Measurements from ENCODE around the gene SHISA7. TPM values are rescaled to one million over a fixed set of nuclear protein-coding genes. Genes with fewer than 3 reads are reported as not detected.

SHISA7 gene
- total RNA-seq, 1 donor from 2014 or later = 0.10 TPM

DNA sequence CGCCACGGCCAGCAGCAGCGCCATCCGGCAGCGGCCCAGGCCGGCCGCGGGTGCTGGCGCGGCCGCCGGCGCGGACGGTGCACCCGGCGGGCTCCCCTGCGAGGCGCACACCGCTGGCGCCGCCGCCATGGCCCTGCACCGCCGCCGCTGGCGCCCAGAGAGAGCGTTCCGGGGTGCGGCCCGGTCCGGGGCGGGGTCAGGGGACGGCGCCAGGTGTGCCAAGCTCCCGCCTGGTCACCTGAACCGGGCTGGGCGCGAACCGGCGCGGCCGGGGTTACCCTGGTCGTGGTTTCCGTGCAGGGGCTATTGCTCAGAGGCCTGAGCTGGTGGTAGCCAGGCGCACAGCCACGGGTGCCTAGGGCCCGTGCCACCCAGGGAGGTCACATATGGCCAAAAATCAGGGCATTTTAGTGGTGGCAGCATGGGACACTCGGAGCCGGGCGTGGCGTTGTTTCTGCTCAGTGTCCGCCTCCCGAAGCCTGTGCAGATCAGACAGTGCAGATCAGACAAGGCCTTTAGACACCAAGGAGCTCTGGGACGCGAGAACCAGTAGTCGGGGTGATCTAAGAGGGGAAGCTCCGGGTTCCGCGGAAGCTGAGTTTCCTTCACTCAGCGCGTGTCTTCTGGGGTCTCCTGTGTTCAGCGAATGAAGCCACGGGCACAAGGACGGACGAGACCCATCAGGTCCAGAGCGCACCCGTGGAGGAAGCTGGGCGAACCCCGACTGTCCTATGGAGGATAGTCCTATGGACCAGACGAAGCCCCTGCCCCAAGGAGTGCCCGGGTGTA is 58.8 kb downstream of the SHISA7 start, which contains the start of gene TMEM238:
TMEM238 (minus strand) TSS at position 162 of the 789 bp plus-strand sequence; CDS start at position 129, 33 bp downstream.
- H3K27ac Mint-ChIP-seq = peak within 1 kb of the TSS; percentile 97
- peaks cover 11% of the 10 kb centered on the region for H3K27me3 Mint-ChIP-seq
- TF ChIP-seq, protein P1, sequence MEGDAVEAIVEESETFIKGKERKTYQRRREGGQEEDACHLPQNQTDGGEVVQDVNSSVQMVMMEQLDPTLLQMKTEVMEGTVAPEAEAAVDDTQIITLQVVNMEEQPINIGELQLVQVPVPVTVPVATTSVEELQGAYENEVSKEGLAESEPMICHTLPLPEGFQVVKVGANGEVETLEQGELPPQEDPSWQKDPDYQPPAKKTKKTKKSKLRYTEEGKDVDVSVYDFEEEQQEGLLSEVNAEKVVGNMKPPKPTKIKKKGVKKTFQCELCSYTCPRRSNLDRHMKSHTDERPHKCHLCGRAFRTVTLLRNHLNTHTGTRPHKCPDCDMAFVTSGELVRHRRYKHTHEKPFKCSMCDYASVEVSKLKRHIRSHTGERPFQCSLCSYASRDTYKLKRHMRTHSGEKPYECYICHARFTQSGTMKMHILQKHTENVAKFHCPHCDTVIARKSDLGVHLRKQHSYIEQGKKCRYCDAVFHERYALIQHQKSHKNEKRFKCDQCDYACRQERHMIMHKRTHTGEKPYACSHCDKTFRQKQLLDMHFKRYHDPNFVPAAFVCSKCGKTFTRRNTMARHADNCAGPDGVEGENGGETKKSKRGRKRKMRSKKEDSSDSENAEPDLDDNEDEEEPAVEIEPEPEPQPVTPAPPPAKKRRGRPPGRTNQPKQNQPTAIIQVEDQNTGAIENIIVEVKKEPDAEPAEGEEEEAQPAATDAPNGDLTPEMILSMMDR (IDR thresholded peaks at IDR 0.05; ENCODE audit: unreplicated experiment) = peak; percentile 3
- H3K4me3 Mint-ChIP-seq (ENCODE audit: low read depth) = peak within 1 kb of the TSS; percentile 99
- H3K36me3 Mint-ChIP-seq (ENCODE audit: insufficient read depth) = peaks cover 6% of the 10 kb centered on the region
- no peak for DNase-seq (ENCODE audit: low spot score, unreplicated experiment)
- no peaks in the 10 kb centered on the region for H3K9me3 Mint-ChIP-seq (ENCODE audit: low read depth)
- peaks cover 24% of the 10 kb centered on the region for H3K4me1 Mint-ChIP-seq (ENCODE audit: low read depth)

DNA sequence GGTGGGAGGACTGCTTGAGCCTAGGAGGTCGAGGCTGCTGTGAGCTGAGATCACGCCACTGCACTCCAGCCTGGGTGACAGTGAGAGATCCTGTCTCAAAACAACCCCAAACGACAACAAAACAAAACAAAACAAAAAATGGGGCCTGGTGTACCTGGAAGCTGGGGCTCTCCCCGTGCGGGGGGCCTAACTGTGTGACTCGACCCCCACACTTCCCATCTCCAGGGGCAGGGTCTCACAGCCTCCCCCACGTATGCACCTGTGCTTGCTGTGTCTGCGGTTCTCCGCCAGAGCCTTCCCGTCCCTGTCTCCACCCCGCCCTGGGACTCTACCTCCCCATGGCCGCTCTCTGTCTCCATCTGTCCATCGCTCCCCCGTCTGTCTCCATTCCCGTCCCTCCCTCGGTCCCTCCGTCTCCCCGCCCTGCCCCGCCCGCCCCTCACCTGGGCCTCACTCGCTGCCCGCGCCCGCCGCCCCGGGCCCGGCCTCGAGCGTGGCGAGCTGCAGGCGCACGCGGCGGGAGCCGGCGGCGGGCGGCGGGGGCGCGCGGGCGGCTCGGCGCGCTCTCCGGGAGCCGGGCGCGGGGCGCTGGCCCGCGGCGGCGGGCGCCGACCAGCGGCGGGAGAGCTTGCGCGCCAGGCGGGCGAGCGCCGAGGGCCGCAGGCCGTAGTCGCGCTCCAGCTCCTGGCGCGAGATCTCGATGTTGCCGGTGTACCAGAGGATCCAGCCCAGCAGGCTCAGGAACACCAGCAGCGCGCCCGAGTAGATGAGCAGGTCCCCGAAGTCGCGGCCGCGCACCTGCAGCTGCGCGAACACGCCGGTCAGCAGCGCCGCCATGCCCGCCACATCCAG is 59.6 kb downstream of the SHISA7 start:
- Mint-ChIP-seq H3K36me3 (ENCODE audit: insufficient read depth) (peaks cover 5% of the 10 kb centered on the region), H3K4me1 (ENCODE audit: low read depth) (peaks cover 23% of the 10 kb centered on the region), H3K27me3 (peaks cover 17% of the 10 kb centered on the region), H3K4me3 (ENCODE audit: low read depth) (peak overlapping the region; percentile 76), H3K9me3 (ENCODE audit: low read depth) (no peaks in the 10 kb centered on the region), H3K27ac (peak overlapping the region; percentile 93)
- TF ChIP-seq, protein P1 (IDR thresholded peaks at IDR 0.05; ENCODE audit: unreplicated experiment) = peak; percentile 18
- DNase-seq (ENCODE audit: low spot score, unreplicated experiment) = peak; percentile 62

DNA sequence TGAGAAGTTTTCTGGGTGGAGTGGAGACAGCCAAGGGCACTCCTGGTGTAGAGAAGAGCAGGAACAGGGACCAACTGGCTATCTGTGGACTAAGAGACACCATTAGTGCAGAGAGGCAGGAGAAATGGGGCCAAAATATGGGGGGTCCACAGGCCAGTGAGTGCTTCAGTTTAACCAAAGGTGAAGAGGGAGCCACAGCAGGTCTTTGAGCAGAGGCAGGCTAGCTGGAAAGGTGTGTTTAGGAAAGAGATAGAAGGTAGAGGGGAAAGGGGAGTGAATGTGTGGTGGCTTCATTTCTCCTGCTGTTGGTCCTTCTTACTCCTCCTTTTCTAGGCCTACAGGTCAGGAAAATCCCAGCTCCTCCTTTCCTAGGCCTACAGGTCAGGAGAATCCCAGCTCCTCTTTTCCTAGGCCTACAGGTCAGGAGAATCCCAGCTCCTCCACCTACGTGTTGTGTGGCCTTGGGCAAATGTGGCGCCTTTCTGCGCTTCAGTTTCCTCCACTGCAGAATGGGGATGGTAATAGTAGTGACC is 60.5 kb downstream of the SHISA7 start:
- Mint-ChIP-seq H3K27ac (no peak overlapping the region), H3K27me3 (peaks cover 20% of the 10 kb centered on the region), H3K36me3 (ENCODE audit: insufficient read depth) (peaks cover 4% of the 10 kb centered on the region)

DNA sequence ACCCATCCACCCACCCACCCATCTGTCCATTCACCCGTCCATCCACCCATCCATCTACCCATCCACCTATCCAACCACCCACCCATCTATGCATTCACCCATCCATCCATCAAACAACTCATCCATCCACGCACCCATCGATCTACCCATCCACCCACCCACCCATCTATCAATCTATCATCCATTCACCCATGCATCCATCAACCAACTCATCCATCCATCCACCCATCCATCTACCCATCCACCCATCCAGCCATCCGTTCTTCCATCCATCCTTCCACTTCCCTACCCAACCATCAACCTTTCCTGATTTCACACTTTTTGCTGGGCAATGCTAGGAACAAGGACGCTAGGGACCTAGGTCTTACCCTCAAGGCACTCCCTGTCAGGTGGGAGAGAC is 61.1 kb downstream of the SHISA7 start:
- no peak overlapping the region for H3K27ac Mint-ChIP-seq
- peaks cover 20% of the 10 kb centered on the region for H3K27me3 Mint-ChIP-seq
- H3K4me1 Mint-ChIP-seq (ENCODE audit: low read depth) = peaks cover 15% of the 10 kb centered on the region
- DNase-seq (ENCODE audit: low spot score, unreplicated experiment) = no peak
- peaks cover 4% of the 10 kb centered on the region for H3K36me3 Mint-ChIP-seq (ENCODE audit: insufficient read depth)
- no peaks in the 10 kb centered on the region for H3K9me3 Mint-ChIP-seq (ENCODE audit: low read depth)
- TF ChIP-seq, protein P1 (IDR thresholded peaks at IDR 0.05; ENCODE audit: unreplicated experiment) = no peak
- peak overlapping the region; percentile 76 for H3K4me3 Mint-ChIP-seq (ENCODE audit: low read depth)

More for the DNA sequence above, 60.5 kb downstream of the SHISA7 start:
- peaks cover 18% of the 10 kb centered on the region for H3K4me1 Mint-ChIP-seq (ENCODE audit: low read depth)
- TF ChIP-seq, protein P1 (IDR thresholded peaks at IDR 0.05; ENCODE audit: unreplicated experiment) = no peak
- H3K4me3 Mint-ChIP-seq (ENCODE audit: low read depth) = peak overlapping the region; percentile 76
- no peak for DNase-seq (ENCODE audit: low spot score, unreplicated experiment)
- no peaks in the 10 kb centered on the region for H3K9me3 Mint-ChIP-seq (ENCODE audit: low read depth)

DNA sequence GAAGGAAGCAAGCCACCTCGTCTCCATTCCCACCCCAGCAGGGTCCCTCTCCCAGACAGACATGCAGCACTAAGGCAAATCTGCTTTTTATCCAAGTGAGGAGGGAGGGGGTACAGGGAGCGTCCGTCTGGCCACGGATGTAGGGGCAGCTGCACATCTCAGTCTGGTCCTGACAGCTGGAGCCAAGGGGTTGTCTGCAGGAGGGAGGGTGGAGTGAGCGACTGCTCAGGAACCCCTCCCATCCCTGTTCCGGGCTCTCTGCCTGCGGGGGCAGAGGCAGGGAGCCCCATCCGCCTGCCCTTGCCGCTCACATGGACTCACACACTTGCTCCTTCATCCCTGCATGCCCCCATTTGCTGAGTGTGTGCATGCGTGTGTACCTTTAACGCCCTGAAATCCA is 63.9 kb downstream of the SHISA7 start:
- H3K36me3 Mint-ChIP-seq (ENCODE audit: insufficient read depth) = peaks cover 2% of the 10 kb centered on the region
- H3K9me3 Mint-ChIP-seq (ENCODE audit: low read depth) = no peaks in the 10 kb centered on the region
- H3K4me1 Mint-ChIP-seq (ENCODE audit: low read depth) = peaks cover 7% of the 10 kb centered on the region
- TF ChIP-seq, protein P1 (IDR thresholded peaks at IDR 0.05; ENCODE audit: unreplicated experiment) = no peak
- H3K27ac Mint-ChIP-seq = no peak overlapping the region
- H3K4me3 Mint-ChIP-seq (ENCODE audit: low read depth) = no peak overlapping the region
- DNase-seq (ENCODE audit: low spot score, unreplicated experiment) = no peak
- H3K27me3 Mint-ChIP-seq = peaks cover 24% of the 10 kb centered on the region
